NCI-H2171 (cell line): ENCODE data around the gene EMP3.

Source experiments
- DNase-seq: peaks from one replicate; lab custom pipeline; 2025; lab: John Stamatoyannopoulos, UW

Gene EMP3

GRCh38 chr19:48379058-48379457 is 53.7 kb downstream of the EMP3 start:
- DNase-seq: no peak
